GM19438 (cell line): Measurements from ENCODE around the gene C11orf87.

Source experiments
- ATAC-seq: cut with Tn5 transposase; IDR thresholded peaks from one replicate; pipeline ENCODE4 v1.9.1; 2021; ENCODE audit warnings: low read depth; ENCODE audit not compliant: unreplicated experiment

Gene C11orf87

DNA sequence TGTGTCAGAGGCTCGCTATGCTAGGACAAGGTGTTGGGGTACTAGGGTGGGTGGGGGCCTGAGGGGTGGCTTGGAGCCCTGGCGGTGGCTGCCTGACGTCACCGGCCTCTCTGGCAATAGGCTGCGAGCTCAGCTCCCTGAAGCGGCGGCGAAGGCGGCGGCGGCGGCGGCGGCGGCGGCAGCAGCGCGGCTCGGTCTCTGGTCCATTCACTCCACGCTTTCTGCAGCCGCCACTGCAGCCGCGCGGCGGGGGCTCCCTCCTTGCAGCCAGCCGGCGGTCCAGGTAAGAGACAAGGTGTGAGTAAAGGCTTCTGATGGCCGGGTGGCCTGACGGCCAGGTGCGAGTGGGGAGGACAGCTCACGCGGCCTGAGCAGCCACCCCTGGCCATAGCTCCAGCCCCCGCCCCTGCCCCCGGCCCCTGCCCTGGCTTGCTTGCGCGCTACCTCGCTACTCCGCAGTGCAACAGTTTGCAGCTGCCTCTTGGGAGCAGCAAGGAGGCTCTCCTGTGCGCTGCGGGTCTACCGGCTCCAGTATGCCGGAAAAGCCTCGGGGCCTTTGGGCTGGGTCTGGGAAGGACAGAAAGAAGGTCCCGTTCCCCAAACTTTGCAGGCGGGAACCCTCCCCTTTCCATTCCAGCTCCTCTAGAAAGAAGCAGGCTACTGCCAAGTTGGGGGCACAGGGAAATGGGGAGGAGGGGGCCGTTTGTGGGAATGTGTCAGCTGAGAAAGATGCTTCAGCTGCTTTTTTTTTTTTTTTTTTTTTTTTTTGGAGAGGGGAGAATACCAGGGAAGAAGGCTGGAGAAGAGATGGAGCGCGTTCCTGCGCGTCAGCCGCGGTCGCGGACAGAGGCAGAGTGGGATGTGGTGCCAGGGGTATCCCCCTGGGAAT lies at the start of gene C11orf87:
Gene C11orf87 (plus strand): TSS at position 210 of the 889 bp plus-strand sequence. CDS start 1,444 bp downstream, outside the sequence.
- ATAC-seq: no peak

DNA sequence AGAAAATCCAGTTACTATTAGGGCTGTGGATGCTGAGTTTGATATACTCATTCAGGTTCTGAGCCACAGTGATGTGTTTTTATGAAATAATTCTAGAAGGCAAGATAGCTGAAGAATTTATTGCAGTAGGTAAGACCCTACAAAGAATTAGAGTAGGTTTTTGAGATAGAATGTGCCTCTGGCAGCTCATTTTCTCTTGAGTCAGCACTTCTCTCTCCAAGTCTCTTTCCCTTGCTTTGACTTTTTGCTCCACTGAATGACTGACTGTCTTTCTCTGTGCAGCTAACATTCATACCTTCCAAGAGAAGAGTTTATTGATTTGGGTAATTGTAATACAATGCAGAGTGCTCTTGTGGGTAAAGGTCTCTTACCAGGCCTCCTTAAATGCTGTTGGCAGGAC lies 48.0 kb upstream of the C11orf87 start:
- ATAC-seq: no peak

DNA sequence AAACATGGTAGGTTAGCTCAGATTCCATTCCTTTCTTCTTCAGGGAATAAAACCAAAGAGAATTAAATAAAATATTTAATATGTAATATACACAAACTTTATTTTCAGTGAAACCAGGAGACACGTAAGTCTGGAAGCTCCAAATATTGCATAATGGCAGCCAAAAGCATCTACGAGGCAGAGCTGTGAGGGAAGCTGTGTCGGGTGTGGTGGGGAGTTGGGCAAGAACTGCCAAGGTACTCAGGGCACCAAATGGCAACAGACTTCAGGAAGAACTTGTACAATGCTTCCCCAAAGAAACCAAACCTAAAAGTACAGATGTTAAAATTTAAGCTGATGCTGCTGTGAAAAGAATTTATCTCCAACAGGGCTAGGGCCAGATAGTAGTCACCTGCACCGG lies 47.5 kb upstream of the C11orf87 start:
- no peak for ATAC-seq

DNA sequence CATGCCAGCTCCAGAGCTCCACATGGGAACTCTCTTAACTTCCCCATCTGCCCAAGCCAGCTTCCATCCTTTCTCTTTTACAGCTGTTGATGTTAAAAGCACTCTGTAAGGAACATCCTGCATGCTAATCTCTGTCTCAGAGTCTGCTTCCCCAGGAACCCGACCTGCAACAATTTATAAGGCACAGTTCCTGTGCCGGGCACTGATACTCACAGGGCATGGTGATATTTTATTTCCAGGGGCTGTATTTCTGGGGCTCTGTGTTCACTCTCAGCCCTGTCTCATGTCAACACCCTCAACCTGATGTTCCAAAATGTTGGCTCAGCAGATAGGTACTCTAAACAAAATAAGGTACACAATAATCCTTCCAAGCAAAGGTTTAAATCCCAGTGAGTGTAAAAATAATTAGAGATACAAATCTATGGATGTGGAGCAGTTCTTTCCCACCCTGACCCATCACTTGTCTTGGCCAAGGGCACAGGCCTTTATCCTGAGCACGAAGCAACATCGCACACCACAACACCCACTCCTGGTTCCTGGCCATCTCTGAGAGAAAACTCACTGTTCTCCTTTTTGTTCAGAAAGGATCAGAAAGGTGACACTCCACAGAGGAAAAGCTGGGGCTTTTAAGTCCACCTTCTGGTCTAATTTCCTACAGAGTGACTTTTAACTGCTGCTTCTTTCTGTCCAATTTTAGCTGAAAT lies 44.8 kb upstream of the C11orf87 start:
- ATAC-seq: no peak

DNA sequence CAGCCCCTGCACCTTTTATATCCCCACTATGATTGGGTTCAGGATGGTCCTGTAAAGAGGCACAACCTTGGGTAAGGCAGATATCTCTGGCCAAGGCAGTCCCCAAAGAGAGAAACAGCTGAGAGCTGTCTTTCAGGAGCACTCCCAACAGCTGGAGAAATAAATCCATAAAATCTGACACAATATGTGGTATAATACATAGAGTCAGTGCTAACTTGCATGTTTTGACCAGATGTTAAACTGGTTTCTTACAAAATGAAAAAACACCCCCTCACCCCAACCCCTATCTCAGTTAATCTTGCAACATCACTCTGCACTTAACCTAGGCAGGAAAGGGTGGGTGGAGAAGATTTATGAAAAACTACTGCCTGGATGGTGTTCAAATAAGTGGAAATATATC lies 44.0 kb upstream of the C11orf87 start:
- ATAC-seq: no peak

DNA sequence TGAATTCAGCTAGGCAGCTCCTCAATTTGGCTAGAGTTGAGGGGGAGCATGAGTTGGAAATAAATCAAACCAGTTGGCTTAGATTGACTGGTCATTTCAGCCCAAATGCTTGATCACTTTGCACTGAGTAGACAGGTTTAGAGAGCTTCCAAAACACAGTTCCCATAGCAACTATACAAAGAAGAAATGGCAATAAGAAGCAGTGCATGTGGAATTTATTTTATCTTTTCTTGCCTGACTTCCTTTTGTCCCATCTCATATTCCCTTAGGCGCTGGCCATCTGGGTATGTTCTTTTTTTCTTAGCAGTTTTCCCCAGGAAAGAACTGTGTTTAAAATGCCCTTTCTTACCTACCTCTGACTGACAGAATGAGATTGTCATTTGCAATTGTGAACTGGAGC lies 38.7 kb upstream of the C11orf87 start:
- no peak for ATAC-seq

DNA sequence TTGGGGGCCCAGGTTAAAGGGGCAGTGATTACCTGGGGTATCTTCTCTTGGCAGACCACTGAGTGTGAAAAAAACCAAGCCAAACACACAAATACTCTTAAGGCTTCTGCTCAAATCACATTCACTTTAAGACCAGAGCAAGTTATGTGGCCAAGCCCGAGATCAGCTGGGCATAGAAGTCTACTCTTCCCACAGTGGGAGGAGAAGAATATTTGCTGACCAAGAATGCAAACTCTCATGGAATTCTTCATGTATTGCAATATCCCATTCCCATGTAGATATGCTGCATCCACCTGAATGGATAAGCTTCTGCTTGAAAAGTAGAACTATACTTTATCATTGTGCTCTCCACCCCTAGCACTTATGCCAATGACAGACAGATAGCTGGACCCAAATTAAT lies 37.1 kb upstream of the C11orf87 start:
- ATAC-seq: no peak

DNA sequence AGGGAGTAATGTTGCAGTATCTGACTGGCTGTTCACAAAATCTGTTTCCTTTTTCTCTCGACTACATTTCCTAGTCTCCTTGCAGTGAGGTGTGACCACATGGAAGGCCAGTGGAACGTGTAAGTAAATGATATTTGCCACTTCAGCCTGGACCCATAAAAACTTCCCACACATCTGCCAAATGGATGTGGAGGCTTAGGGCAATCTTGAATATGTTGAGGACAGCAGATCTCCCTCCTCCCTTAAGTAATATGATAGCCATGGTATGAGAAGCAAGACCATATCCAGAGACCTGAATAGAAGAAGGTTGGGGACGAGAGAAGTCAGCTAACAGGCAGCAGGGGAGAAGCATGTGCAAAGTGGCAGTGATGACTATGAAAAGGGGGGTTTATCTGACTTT lies 33.0 kb upstream of the C11orf87 start:
- no peak for ATAC-seq

DNA sequence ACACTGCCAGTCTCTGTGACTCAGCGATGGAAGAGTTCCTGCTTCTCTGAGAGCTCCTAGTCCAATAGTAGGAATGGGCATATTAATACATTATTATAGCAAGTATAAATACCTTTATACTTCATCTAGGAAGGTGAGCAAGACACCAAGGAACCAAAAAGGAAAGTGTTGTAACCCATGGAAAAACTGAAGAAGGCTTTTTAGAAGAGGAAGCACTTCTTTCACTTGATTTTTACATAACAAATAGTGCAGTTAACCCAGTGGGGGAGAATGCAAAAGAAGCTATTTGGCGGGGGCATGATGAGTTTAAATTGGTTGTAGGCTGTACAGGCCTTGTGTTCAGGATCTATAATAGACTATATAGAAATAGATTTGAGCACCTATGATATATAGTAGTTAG lies 31.2 kb upstream of the C11orf87 start:
- no peak for ATAC-seq

DNA sequence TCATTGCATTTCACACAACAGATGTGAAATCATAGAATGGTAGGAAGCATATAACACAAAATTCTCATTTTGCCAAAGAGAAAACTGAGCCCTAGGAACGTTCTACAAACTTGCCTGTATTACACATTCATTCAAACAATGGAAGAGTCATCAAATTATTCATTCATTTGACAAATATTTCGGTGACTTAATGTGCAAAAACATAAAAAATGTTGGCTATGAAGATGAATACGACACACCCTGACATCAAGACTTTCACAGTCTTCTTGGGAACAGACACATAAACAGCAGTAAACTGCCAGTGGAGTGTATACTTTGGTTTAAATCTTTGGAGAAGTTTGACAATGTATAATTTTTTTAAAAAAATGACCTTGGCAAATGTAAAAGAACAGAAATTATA lies 20.4 kb upstream of the C11orf87 start:
- no peak for ATAC-seq

DNA sequence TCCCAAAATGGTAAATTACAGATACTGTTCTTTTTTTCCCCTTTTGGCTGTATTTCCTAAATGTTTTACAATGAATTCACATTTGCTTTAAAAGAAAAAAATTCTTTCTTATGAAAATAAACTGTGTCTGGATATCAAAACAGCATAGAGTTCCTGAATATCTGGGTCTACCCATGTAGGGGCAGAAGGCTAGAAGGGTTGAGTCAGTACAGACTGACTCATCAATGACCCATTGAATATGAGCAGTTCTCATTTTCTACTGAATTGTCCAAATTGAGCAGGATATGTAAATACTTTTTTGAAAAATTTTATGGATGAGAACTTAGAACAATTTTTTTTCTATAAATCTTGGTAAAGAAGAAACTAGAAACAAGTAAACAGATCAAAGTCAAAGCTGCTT lies 16.3 kb upstream of the C11orf87 start:
- no peak for ATAC-seq

DNA sequence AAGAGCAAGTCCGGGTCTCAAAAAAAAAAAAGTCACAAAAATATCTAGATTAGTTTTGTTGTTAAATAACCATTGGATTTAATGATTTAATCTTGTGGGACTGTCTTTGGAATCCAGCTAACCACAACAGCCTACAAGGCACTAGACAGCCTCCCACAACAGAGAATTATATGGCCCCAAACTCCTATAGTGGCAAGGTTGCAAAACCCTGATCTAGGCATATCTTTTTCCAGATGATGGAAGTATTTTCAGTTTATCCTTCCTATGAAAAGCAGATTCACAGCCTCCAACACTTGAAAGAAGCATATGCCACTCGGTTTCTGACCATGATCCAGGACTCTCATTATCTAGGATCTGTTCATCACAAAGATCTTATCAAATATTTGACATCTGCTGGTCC lies 5.4 kb upstream of the C11orf87 start:
- ATAC-seq: no peak

DNA sequence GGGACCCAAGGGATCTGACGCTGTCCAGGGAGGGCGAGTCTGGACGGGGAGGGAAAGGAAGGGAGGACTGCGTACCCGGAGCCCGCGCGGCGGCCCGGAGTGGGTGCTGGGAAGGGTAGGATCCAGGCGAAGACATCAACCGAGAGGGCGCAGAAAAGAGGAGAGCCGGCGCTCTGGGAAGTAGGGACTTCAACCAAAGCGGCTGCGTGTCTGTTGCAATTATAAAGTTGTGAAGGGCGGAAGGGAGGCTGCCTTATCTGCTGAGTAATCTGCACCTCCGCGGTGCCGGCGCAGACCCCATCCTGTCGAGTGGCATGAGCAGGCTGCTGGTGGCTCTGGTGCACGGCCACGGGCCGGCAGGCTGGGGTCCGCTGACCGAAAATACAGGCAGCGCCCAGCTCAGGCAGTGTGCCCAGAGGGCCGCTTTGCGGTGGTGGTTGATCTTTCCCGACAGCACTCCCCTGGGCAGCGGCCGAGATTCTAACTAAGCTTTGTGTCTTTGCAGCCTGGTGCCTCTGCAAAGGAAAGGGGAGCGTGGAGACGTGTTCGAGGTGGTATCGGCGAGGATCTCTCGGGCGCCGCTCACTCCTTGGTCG lies 978 bp downstream of the C11orf87 start:
- ATAC-seq: no peak

DNA sequence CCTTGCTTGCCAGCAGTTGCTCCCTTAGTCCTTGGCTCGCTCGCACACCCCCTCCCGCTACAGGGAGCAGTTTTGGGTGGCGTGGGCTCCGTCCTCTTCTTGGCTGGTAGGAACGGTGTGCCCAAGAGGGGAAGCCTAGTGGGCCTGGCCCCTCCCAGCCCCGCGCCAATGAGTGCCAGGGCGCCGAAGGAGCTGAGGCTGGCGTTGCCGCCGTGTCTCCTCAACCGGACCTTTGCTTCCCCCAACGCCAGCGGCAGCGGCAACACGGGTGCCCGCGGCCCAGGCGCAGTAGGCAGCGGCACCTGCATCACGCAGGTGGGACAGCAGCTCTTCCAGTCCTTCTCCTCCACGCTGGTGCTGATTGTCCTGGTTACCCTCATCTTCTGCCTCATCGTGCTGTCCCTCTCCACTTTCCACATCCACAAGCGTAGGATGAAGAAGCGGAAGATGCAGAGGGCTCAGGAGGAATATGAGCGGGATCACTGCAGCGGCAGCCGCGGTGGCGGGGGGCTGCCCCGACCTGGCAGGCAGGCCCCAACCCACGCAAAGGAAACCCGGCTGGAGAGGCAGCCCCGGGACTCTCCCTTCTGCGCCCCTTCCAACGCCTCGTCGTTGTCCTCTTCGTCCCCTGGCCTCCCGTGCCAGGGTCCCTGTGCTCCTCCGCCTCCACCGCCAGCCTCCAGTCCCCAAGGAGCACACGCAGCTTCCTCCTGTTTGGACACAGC lies 1.6 kb downstream of the C11orf87 start:
- no peak for ATAC-seq

DNA sequence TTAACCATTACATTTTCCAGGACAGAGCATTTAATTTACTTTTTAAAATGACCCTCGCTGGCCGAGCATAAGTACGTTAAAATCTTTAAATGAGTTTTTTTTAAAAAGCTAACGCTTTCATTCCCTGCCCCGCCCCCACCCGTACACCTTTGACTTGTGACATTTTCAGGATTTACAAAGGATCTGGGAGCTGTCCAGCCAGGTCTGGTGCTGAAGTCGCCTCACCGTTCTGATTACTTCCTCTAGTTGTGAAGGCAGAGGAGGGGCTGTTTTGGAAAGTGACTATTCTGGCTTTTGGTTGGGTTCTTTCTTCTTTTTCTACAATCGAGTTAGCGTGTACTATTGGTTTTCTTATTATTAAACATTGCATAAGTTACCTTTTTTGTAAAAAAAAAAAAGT lies 2.9 kb downstream of the C11orf87 start:
- no peak for ATAC-seq

DNA sequence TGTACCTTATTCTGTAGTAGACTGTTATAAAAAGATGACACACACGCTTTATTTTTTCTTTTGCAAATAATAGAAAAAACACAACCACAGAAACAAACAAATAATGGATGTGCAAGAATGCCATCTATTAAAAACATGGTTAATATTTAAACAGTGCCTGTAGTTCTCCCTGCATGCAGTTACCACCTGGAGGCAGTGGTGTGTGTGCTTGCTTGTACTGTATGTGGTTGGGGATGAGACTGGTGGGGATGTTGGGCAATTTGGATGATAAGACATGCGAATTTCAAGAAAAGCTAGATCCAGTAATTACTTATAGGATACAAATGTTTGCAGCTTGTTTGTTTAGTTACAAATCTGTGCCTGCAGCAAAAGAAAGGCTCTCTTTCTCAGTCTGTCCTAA lies 3.6 kb downstream of the C11orf87 start:
- ATAC-seq: no peak

DNA sequence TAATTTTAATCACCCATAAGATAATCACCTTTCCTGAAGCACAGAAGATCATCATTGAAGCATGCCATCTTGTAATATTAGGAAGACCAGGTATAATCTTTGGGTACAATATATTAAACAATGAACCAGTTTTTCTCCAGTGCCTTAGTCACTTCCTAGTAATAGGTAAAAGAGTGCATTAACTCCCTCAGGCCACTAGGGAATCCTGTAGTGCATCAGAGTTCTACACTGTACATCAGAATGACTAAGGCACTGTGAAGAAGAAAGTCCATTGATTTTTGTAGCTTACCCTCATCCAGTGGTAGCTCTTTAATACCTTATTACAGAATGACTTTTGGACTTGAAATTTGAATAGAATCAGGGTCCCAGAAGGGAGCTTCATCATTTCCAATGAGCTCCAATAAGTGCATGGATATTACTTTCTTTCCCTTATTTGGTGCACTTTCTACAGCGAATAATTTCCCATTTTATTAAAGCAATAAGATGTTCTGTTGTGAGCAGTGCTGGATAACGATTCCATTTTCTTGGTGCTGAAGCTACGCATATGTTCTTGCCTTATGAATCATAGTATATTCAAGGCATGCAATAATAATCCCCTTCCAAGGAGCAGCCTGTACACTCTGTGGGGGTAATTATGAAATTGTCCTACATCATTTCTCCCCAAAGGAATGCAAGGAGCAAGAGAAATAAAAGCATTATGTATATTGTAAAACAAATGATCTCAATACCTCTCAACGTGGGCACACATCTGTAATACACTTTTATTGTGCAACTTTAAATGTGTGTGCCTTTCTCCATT lies 4.7 kb downstream of the C11orf87 start:
- no peak for ATAC-seq

DNA sequence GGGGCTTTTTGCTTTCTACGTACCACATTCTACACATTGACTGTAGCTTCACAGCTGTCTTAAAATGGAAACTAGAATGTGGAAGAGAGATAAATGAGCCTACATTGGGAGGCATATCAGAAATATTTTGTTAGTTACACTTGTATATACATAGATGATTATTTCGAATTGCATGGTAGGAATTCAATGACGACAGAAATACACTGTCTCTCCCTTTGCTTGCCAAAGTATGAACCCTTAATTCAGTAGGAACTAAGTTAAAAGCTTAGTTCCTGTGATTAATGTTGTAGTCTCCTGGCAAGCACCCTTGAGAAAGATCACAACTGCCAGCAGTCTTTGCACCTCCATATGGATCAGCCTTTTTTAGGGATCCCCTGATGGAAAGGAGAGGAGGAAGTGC lies 10.1 kb downstream of the C11orf87 start:
- no peak for ATAC-seq

DNA sequence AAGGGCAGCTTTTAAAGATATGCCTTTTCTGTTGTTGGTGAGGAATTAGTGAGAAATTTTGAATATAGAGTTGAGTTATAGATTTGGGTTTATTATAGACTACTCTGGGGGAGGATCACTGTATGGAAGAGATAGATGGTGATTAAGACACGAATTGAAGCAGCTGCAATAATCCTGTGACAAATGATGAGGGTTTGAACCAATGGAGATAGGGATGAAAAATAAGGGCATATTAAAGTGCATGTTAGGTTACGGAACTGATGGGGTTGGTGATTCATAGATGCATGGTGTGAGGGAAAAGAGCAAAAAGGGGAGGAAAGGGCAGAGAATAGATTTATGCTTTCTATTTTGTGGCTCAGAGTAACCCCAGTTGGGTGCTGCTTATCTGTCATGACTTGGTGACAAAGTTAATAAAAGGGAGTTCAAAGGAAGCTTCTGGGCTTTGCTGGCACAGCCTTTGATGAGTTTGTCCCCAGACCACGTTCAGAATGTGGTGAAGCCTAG lies 11.8 kb downstream of the C11orf87 start:
- no peak for ATAC-seq
